ENCODE data around the gene CHD2. TPM values are rescaled to one million over a fixed set of nuclear protein-coding genes. Genes with fewer than 3 reads are reported as not detected.

CHD2 gene
- total RNA-seq, 1 donor from 2014 or later, result 105 TPM

GRCh38 chr15:93049233-93049632 lies 149.1 kb downstream of the CHD2 start:
- no peaks in the 10 kb centered on the region for H3K36me3 ChIP-seq (ENCODE audit: insufficient read depth, low read length)

DNA sequence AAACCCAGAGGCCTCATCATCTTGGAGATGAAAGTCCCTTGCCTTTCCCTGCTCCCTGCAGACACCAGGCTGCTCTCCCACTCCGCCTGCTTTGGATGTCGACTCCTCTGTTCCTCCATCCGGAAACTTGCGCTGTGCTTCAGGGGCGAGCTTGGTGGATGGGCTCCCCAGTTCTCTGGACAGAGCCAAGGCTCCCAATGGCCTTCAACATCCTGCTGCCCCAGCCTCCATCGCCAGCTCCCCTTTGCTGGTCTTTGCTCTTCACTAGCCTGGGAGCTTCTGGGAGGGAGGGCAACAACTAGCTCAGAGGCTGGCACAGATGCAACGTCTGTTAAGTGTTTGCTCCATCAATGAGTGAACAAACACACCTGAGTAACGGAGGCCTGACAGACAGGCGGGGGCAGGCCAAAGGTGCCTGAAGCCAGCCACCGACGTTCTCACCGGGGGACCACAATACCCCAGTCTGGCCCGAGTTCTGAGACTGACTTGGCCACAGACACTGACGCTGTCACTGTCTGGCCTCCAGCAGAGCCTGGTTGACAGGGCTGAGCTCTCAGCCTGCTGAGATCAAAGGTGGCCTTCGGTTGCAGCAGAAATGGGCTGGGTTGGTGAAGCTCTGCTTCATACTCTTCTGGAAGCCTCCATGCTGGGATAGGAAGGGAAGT lies 149.9 kb downstream of the CHD2 start:
- Mint-ChIP-seq H3K4me3 (ENCODE audit: unreplicated experiment) (no peak overlapping the region), H3K36me3 (ENCODE audit: low read depth, unreplicated experiment) (peaks cover 15% of the 10 kb centered on the region), H3K9me3 (ENCODE audit: unreplicated experiment) (peaks cover 8% of the 10 kb centered on the region), H3K27ac (ENCODE audit: unreplicated experiment) (no peak overlapping the region), H3K4me1 (ENCODE audit: low read depth, unreplicated experiment) (peaks cover 5% of the 10 kb centered on the region), H3K27me3 (ENCODE audit: low read depth, unreplicated experiment) (no peaks in the 10 kb centered on the region)
- H3K79me2 ChIP-seq (ENCODE audit: insufficient read depth, low read length), result no peaks in the 10 kb centered on the region
- no peak for FAIRE-seq
- no peak overlapping the region for H3K4me3 ChIP-seq (ENCODE audit: insufficient read depth, low read depth, low read length)
- H3K36me3 ChIP-seq (ENCODE audit: insufficient read depth, low read length), result no peaks in the 10 kb centered on the region
- H2AFZ ChIP-seq (ENCODE audit: low read depth, low read length), result no peak overlapping the region
- no peak overlapping the region for H3K9ac ChIP-seq (ENCODE audit: low read length)
- no peak for DNase-seq (ENCODE audit: low read depth)
- H4K20me1 ChIP-seq (ENCODE audit: insufficient read depth, low read length), result no peaks in the 10 kb centered on the region
- peaks cover 4% of the 10 kb centered on the region for H3K9me3 ChIP-seq (ENCODE audit: insufficient read depth, low read depth, low read length)
- no peak overlapping the region for H3K27ac ChIP-seq (ENCODE audit: low read depth, low read length)
- TF ChIP-seq CTCF (IDR thresholded peaks at IDR 0.05; ENCODE audit: insufficient read depth, low read depth, low read length), result no peak
- no peak for TF ChIP-seq EZH2 (IDR thresholded peaks at IDR 0.05; ENCODE audit: insufficient read depth, low read length)
- no peak overlapping the region for H3K4me2 ChIP-seq (ENCODE audit: low read length)
- no peaks in the 10 kb centered on the region for H3K4me1 ChIP-seq (ENCODE audit: insufficient read depth, low read length)
- H3K27me3 ChIP-seq (ENCODE audit: insufficient read depth, low read length), result peaks cover 11% of the 10 kb centered on the region

More at GRCh38 chr15:93049233-93049632, 149.1 kb downstream of the CHD2 start:
- Mint-ChIP-seq H3K27ac (ENCODE audit: unreplicated experiment) (no peak overlapping the region), H3K4me1 (ENCODE audit: low read depth, unreplicated experiment) (peaks cover 5% of the 10 kb centered on the region), H3K27me3 (ENCODE audit: low read depth, unreplicated experiment) (no peaks in the 10 kb centered on the region), H3K36me3 (ENCODE audit: low read depth, unreplicated experiment) (peaks cover 11% of the 10 kb centered on the region), H3K4me3 (ENCODE audit: unreplicated experiment) (no peak overlapping the region), H3K9me3 (ENCODE audit: unreplicated experiment) (peaks cover 8% of the 10 kb centered on the region)
- no peak for FAIRE-seq
- Histone ChIP-seq H2AFZ (ENCODE audit: low read depth, low read length) (no peak overlapping the region), H3K27ac (ENCODE audit: low read depth, low read length) (no peak overlapping the region), H3K4me1 (ENCODE audit: insufficient read depth, low read length) (no peaks in the 10 kb centered on the region), H3K4me2 (ENCODE audit: low read length) (no peak overlapping the region), H3K9ac (ENCODE audit: low read length) (no peak overlapping the region), H3K79me2 (ENCODE audit: insufficient read depth, low read length) (no peaks in the 10 kb centered on the region), H3K4me3 (ENCODE audit: insufficient read depth, low read depth, low read length) (no peak overlapping the region), H3K27me3 (ENCODE audit: insufficient read depth, low read length) (peaks cover 11% of the 10 kb centered on the region), H3K9me3 (ENCODE audit: insufficient read depth, low read depth, low read length) (peaks cover 4% of the 10 kb centered on the region), H4K20me1 (ENCODE audit: insufficient read depth, low read length) (no peaks in the 10 kb centered on the region)
- DNase-seq (ENCODE audit: low read depth), result no peak
- no peak for TF ChIP-seq CTCF (IDR thresholded peaks at IDR 0.05; ENCODE audit: insufficient read depth, low read depth, low read length)
- TF ChIP-seq EZH2 (IDR thresholded peaks at IDR 0.05; ENCODE audit: insufficient read depth, low read length), result no peak

- H3K79me2 ChIP-seq (ENCODE audit: insufficient read depth, low read length), result no peaks in the 10 kb centered on the region
- no peaks in the 10 kb centered on the region for H3K27me3 Mint-ChIP-seq (ENCODE audit: low read depth, unreplicated experiment)
- H3K9ac ChIP-seq (ENCODE audit: low read length), result no peak overlapping the region
- H3K36me3 ChIP-seq (ENCODE audit: insufficient read depth, low read length), result no peaks in the 10 kb centered on the region
- H3K4me3 Mint-ChIP-seq (ENCODE audit: unreplicated experiment), result no peak overlapping the region
- H3K27ac ChIP-seq (ENCODE audit: low read depth, low read length), result no peak overlapping the region
- no peak for DNase-seq (ENCODE audit: low read depth)
- TF ChIP-seq EZH2 (IDR thresholded peaks at IDR 0.05; ENCODE audit: insufficient read depth, low read length), result no peak
- no peak overlapping the region for H3K4me2 ChIP-seq (ENCODE audit: low read length)
- no peak overlapping the region for H2AFZ ChIP-seq (ENCODE audit: low read depth, low read length)
- no peak overlapping the region for H3K27ac Mint-ChIP-seq (ENCODE audit: unreplicated experiment)
- H3K36me3 Mint-ChIP-seq (ENCODE audit: low read depth, unreplicated experiment), result peaks cover 15% of the 10 kb centered on the region
- H3K4me1 ChIP-seq (ENCODE audit: insufficient read depth, low read length), result no peaks in the 10 kb centered on the region
- no peaks in the 10 kb centered on the region for H4K20me1 ChIP-seq (ENCODE audit: insufficient read depth, low read length)
- FAIRE-seq, result no peak
- peaks cover 5% of the 10 kb centered on the region for H3K4me1 Mint-ChIP-seq (ENCODE audit: low read depth, unreplicated experiment)
- peaks cover 4% of the 10 kb centered on the region for H3K9me3 ChIP-seq (ENCODE audit: insufficient read depth, low read depth, low read length)
- H3K27me3 ChIP-seq (ENCODE audit: insufficient read depth, low read length), result peaks cover 11% of the 10 kb centered on the region
- H3K9me3 Mint-ChIP-seq (ENCODE audit: unreplicated experiment), result peaks cover 8% of the 10 kb centered on the region
- no peak overlapping the region for H3K4me3 ChIP-seq (ENCODE audit: insufficient read depth, low read depth, low read length)
These were observed 150.5 kb downstream of the CHD2 start for GRCh38 chr15:93050648-93051047.

All from astrocyte (in vitro differentiated cells and primary cell).